Gastroesophageal sphincter (tissue), 3 donors: Measurements from ENCODE around the gene CHGA.

ENCODE experiments used
- POLR2AphosphoS5 ChIP-seq: sonication (generic); formaldehyde crosslinking; IDR thresholded peaks from one replicate; pipeline ENCODE4 v1.6.1; 2017; ENCODE audit warnings: antibody characterized with exemption
- TF ChIP-seq, protein P1 (sequence below), 4 experiments: fragments of 200-600 bp in 2 of 4; fragments of 450-650 bp in 2 of 4; sonication (generic) in 1 of 4; IDR thresholded peaks; one replicate each; pipeline ENCODE4 v1.5.1; 2017 to 2019; ENCODE audit warnings: antibody characterized with exemption in 4 of 4, mild to moderate bottlenecking in 2 of 4, moderate library complexity in 2 of 4

- TF ChIP-seq POLR2AphosphoS5 = no peak
- TF ChIP-seq, protein P1, sequence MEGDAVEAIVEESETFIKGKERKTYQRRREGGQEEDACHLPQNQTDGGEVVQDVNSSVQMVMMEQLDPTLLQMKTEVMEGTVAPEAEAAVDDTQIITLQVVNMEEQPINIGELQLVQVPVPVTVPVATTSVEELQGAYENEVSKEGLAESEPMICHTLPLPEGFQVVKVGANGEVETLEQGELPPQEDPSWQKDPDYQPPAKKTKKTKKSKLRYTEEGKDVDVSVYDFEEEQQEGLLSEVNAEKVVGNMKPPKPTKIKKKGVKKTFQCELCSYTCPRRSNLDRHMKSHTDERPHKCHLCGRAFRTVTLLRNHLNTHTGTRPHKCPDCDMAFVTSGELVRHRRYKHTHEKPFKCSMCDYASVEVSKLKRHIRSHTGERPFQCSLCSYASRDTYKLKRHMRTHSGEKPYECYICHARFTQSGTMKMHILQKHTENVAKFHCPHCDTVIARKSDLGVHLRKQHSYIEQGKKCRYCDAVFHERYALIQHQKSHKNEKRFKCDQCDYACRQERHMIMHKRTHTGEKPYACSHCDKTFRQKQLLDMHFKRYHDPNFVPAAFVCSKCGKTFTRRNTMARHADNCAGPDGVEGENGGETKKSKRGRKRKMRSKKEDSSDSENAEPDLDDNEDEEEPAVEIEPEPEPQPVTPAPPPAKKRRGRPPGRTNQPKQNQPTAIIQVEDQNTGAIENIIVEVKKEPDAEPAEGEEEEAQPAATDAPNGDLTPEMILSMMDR (IDR thresholded peaks at IDR 0.05) = no peak
These were observed 3.4 kb downstream of the CHGA start for GRCh38 chr14:92926180-92926845.
